PC-9 (cell line): ENCODE data around the gene HCN4. TPM values are rescaled to one million over a fixed set of nuclear protein-coding genes. Genes with fewer than 3 reads are reported as not detected.

Experiments used
- BruUV-seq: library from RNA; stranded (reverse); fragments of 400-500 nt; replicated peaks from 2 replicates; lab custom pipeline; 2021; lab: Mats Ljungman, UMichigan
- CTCF ChIA-PET: fragments of 300-600 bp; sonication (Branson Sonifier 250); formaldehyde crosslinking; loops from one replicate; lab custom pipeline; 2022; ENCODE audit warnings: antibody characterized with exemption; lab: Charles Lee
- POLR2A ChIA-PET: fragments of 300-600 bp; sonication (Branson Sonifier 250); formaldehyde crosslinking; loops from one replicate; lab custom pipeline; 2022; ENCODE audit warnings: antibody characterized with exemption; ENCODE audit not compliant: unreplicated experiment; lab: Charles Lee
- DNase-seq, 2 experiments: peaks; one replicate each; pipeline versions ENCODE4 v3.0.0 to v3.0.0-alpha.2; 2015 to 2022; ENCODE audit warnings: mixed read lengths in 1 of 2
- H2AFZ ChIP-seq: fragments of 200-600 bp; sonication (generic); 2 replicates; pipeline ENCODE4 v1.8.1; 2017; ENCODE audit warnings: antibody characterized with exemption
- H3F3A ChIP-seq: fragments of 200-600 bp; sonication (generic); 2 replicates; pipeline ENCODE4 v1.8.1; 2017; ENCODE audit warnings: antibody characterized with exemption, mild to moderate bottlenecking, low read depth; ENCODE audit not compliant: insufficient read depth
- H3K27ac ChIP-seq: fragments of 200-600 bp; sonication (generic); 2 replicates; pipeline ENCODE4 v1.6.1; 2016; ENCODE audit warnings: mixed run types
- H3K27me3 ChIP-seq: fragments of 200-600 bp; sonication (generic); 2 replicates; pipeline ENCODE4 v1.6.1; 2016; ENCODE audit warnings: low read depth, mixed run types; ENCODE audit not compliant: insufficient read depth
- H3K36me3 ChIP-seq: fragments of 200-600 bp; sonication (generic); 2 replicates; pipeline ENCODE4 v1.6.1; 2016; ENCODE audit warnings: low read depth, mixed run types
- H3K4me1 ChIP-seq: fragments of 200-600 bp; sonication (generic); replicated peaks from 2 replicates; pipeline ENCODE4 v1.6.1; 2016; ENCODE audit warnings: mixed run types; ENCODE audit not compliant: insufficient read depth
- H3K4me2 ChIP-seq: fragments of 200-600 bp; sonication (generic); 2 replicates; pipeline ENCODE4 v1.6.1; 2017; ENCODE audit warnings: mixed run types
- H3K4me3 ChIP-seq: fragments of 200-600 bp; sonication (generic); 2 replicates; pipeline ENCODE4 v1.6.1; 2016; ENCODE audit warnings: mixed run types
- H3K79me2 ChIP-seq: fragments of 200-600 bp; sonication (generic); 2 replicates; pipeline ENCODE4 v1.6.1; 2017; ENCODE audit warnings: low read depth, mixed run types
- H3K9me2 ChIP-seq: fragments of 200-600 bp; sonication (generic); 2 replicates; pipeline ENCODE4 v1.8.1; 2017; ENCODE audit warnings: mild to moderate bottlenecking; ENCODE audit not compliant: insufficient read depth
- H3K9me3 ChIP-seq: fragments of 200-600 bp; sonication (generic); 2 replicates; pipeline ENCODE4 v1.8.1; 2016; ENCODE audit warnings: low read depth; ENCODE audit not compliant: insufficient read depth
- H4K20me1 ChIP-seq: fragments of 200-600 bp; sonication (generic); 2 replicates; pipeline ENCODE4 v1.8.1; 2017; ENCODE audit not compliant: insufficient read depth
- EZH2 ChIP-seq: fragments of 200-600 bp; sonication (generic); IDR thresholded peaks from 2 replicates; pipeline ENCODE4 v1.8.0; 2017; ENCODE audit warnings: antibody characterized with exemption, low read depth
- intact Hi-C: fragments of 100-400 bp; cut with micrococcal nuclease; formaldehyde crosslinking; loops from one replicate; pipeline ENCODE4 v1.10.0; 2022; ENCODE audit not compliant: unreplicated experiment
- total RNA-seq: library from RNA; stranded (reverse); gene quantifications from 2 replicates; pipeline ENCODE4 v1.2.3, GENCODE V29; 2021
- TF ChIP-seq, protein P1 (sequence below): fragments of 200-600 bp; sonication (generic); conservative IDR thresholded peaks from 2 replicates; pipeline ENCODE4 v1.6.1; 2017; ENCODE audit warnings: mixed run types, antibody characterized with exemption, mild to moderate bottlenecking, moderate library complexity

The HCN4 gene
- total RNA-seq, 1 experiment from 2014 or later = not detected

DNA sequence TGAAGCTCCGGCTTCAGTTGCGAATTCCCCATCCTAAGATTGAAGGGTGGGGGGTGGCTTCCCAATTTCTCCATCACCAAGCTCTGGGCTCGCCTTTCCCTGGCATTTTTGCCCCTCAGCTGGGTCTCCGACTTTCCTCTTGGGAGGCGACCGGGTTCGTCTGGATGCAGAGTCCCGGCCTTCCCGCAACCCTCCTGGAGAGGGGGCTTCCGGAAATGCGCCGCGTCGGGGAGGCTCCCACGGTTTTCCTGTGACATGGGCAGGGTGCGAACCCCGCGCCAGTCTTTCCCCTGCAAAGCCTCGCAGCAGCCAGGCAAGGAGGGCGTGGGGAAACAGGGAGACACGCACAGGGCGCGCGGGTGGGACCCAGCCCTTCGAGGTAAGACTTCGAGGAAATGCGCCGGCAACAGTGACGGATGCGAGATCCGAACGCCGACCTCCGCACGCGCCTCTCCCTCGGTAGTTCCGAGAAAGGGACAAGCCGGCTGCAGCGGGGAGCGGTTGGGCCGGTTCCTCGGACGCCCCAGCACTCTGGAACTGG, 466 bp upstream of the HCN4 start:
- Histone ChIP-seq H3F3A (no peaks in the 10 kb centered on the region), H3K9me3 (no peaks in the 10 kb centered on the region), H4K20me1 (no peaks in the 10 kb centered on the region), H3K27ac (no peak overlapping the region), H3K4me1 (no peaks in the 10 kb centered on the region), H3K4me2 (no peak overlapping the region), H3K79me2 (no peaks in the 10 kb centered on the region), H3K9me2 (no peaks in the 10 kb centered on the region), H3K4me3 (no peak overlapping the region), H3K27me3 (peaks cover 41% of the 10 kb centered on the region), H2AFZ (no peak overlapping the region), H3K36me3 (no peaks in the 10 kb centered on the region)
- intact Hi-C loops = no loop called here
- BruUV-seq = no TSS peak
- POLR2A ChIA-PET = no interaction called here
- DNase-seq = no peak
- TF ChIP-seq EZH2 = no peak
- TF ChIP-seq, protein P1, sequence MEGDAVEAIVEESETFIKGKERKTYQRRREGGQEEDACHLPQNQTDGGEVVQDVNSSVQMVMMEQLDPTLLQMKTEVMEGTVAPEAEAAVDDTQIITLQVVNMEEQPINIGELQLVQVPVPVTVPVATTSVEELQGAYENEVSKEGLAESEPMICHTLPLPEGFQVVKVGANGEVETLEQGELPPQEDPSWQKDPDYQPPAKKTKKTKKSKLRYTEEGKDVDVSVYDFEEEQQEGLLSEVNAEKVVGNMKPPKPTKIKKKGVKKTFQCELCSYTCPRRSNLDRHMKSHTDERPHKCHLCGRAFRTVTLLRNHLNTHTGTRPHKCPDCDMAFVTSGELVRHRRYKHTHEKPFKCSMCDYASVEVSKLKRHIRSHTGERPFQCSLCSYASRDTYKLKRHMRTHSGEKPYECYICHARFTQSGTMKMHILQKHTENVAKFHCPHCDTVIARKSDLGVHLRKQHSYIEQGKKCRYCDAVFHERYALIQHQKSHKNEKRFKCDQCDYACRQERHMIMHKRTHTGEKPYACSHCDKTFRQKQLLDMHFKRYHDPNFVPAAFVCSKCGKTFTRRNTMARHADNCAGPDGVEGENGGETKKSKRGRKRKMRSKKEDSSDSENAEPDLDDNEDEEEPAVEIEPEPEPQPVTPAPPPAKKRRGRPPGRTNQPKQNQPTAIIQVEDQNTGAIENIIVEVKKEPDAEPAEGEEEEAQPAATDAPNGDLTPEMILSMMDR = no peak
- CTCF ChIA-PET = no interaction called here

- DNase-seq = no peak
- Histone ChIP-seq H2AFZ (no peak overlapping the region), H3K27me3 (peaks cover 53% of the 10 kb centered on the region), H3K4me3 (no peak overlapping the region), H3F3A (no peaks in the 10 kb centered on the region), H3K4me2 (no peak overlapping the region), H4K20me1 (no peaks in the 10 kb centered on the region), H3K36me3 (no peaks in the 10 kb centered on the region), H3K9me3 (no peaks in the 10 kb centered on the region), H3K4me1 (no peaks in the 10 kb centered on the region), H3K9me2 (no peaks in the 10 kb centered on the region), H3K27ac (no peak overlapping the region), H3K79me2 (no peaks in the 10 kb centered on the region)
- TF ChIP-seq EZH2 = no peak
- TF ChIP-seq, protein P1 = no peak
- ChIA-PET CTCF (no interaction called here), POLR2A (no interaction called here)
- intact Hi-C loops = no loop called here
- BruUV-seq = no TSS peak
Observed at GRCh38 chr15:73367624-73368300, 996 bp downstream of the HCN4 start.

DNA sequence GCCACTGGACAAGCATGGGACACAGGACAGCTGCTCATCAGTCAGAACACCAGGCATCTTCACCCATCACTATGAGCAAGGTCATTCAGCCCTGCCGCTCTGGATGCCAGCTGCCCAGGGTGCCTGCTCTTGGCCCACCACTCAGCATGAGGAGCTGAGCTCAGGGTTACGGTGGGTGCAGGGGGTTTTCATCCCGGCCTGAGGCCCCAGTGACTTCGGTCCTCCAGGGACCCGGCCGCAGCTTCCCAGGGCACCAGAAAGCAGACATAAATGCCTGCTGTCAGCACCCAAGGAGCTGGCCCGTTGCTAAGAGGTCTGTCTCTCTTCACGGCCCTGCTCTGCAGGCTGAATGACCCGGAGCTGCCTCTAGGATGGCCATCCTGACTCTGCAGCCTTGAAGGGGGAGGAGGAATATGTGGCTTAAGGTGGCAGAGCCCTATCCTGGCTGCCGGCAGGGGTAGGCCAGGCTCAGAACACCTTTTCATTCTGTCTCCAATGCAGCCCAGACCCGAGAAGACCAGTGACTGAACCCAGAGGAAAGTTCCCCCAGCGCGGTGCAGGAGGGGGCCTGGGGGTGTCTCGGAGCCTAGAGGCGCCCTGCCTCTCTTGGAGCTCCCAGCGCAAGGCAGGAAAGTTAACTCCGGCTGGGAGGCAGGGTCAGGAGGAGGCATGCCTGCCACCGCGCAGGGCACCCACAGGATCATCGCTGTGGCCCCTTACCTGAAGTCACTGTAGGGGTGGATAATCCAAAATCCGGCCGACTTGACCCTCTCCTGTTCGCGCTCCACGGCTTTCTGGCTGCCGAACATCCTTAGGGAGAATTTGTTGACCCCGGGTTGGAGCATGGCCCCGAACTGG, 1.8 kb downstream of the HCN4 start:
- no TSS peak for BruUV-seq
- H4K20me1 ChIP-seq = no peaks in the 10 kb centered on the region
- no peaks in the 10 kb centered on the region for H3F3A ChIP-seq
- DNase-seq = no peak
- no peaks in the 10 kb centered on the region for H3K9me2 ChIP-seq
- peaks cover 60% of the 10 kb centered on the region for H3K27me3 ChIP-seq
- H3K27ac ChIP-seq = no peak overlapping the region
- H3K4me2 ChIP-seq = no peak overlapping the region
- ChIA-PET CTCF (no interaction called here), POLR2A (no interaction called here)
- no peaks in the 10 kb centered on the region for H3K79me2 ChIP-seq
- no peak overlapping the region for H2AFZ ChIP-seq
- H3K4me3 ChIP-seq = no peak overlapping the region
- no peaks in the 10 kb centered on the region for H3K9me3 ChIP-seq
- H3K4me1 ChIP-seq = no peaks in the 10 kb centered on the region
- no peaks in the 10 kb centered on the region for H3K36me3 ChIP-seq
- TF ChIP-seq EZH2 = no peak
- TF ChIP-seq, protein P1 = no peak
- intact Hi-C loops = no loop called here
